GM11168 (cell line): ENCODE measurements around the gene CCDC43.

Experiments
- in situ Hi-C: fragments of 300-500 bp; cut with MboI; formaldehyde crosslinking; loops from one replicate; pipeline ENCODE4 v1.12.0; 2022; ENCODE audit warnings: low sequenced_read_pairs; ENCODE audit not compliant: unreplicated experiment

CCDC43 gene

GRCh38 chr17:44628243-44629188 lies 61.1 kb downstream of the CCDC43 start:
- in situ Hi-C loops = loop anchor here (10.0 kb wide), 1 partner anchor 74 kb away; the partner anchor contains the start of gene FZD2

- in situ Hi-C loops = loop anchor here (10.0 kb wide), 1 partner anchor 73 kb away; the partner anchor contains the start of gene FZD2
These were observed 61.9 kb downstream of the CCDC43 start for GRCh38 chr17:44627513-44628242.
